Thyroid gland (tissue), 4 donors: Measurements from ENCODE around the gene FOXP1. TPM values are rescaled to one million over a fixed set of nuclear protein-coding genes. Genes with fewer than 3 reads are reported as not detected.

Experiments used
- DNase-seq, 2 donors: peaks; one replicate each; pipeline ENCODE4 v3.0.0-alpha.2; 2019
- H3K27ac ChIP-seq, 3 donors: fragments of 200-600 bp; sonication (generic); 1 replicate in 2 of 3; 2 replicates in 1 of 3; pipeline ENCODE4 v1.5.1; 2016 to 2019; ENCODE audit warnings: mild to moderate bottlenecking in 1 of 3, moderate library complexity in 1 of 3
- H3K27me3 ChIP-seq: fragments of 200-600 bp; sonication (generic); one replicate; pipeline ENCODE4 v1.5.1; 2019
- H3K36me3 ChIP-seq, 2 donors: fragments of 200-600 bp; sonication (generic); one replicate each; pipeline ENCODE4 v1.5.1; 2016 to 2019
- H3K4me1 ChIP-seq, 2 donors: fragments of 200-600 bp; sonication (generic); one replicate each; pipeline ENCODE4 v1.5.1; 2017 to 2019
- H3K4me3 ChIP-seq, 3 donors: fragments of 200-600 bp; sonication (generic); replicated peaks in 1 of 3; 1 replicate in 2 of 3; 2 replicates in 1 of 3; pipeline ENCODE4 v1.5.1; 2016; ENCODE audit warnings: mild to moderate bottlenecking in 1 of 3
- H3K9me3 ChIP-seq: fragments of 200-600 bp; sonication (generic); one replicate; pipeline ENCODE4 v1.5.1; 2017
- CTCF ChIP-seq, 6 experiments: fragments of 200-600 bp in 3 of 6; fragments of 450-650 bp in 3 of 6; sonication (generic) in 3 of 6; IDR thresholded peaks; one replicate each; pipeline ENCODE4 v1.5.1; 2016 to 2019; ENCODE audit warnings: antibody characterized with exemption in 6 of 6, mild to moderate bottlenecking in 2 of 6, inconsistent platforms in 1 of 6, moderate library complexity in 1 of 6
- POLR2A ChIP-seq, 2 donors: fragments of 450-650 bp; IDR thresholded peaks; one replicate each; pipeline ENCODE4 v1.6.1; 2017; ENCODE audit warnings: antibody characterized with exemption in 2 of 2, mild to moderate bottlenecking in 2 of 2, moderate library complexity in 1 of 2
- WGBS, 2 donors: methylation state at CpG; one replicate each; pipeline ENCODE4 v1.1.5; 2017; 5-methylcytosine and 5-hydroxymethylcytosine counted together
- intact Hi-C: fragments of 100-400 bp; cut with DNase I; formaldehyde crosslinking; loops from one replicate; pipeline ENCODE4 v1.15.1; 2023
- total RNA-seq, 4 donors: library from RNA; depleted of rRNA; stranded (reverse); fragments of >200 nt; gene quantifications; one replicate each; pipeline ENCODE4 v1.2.3, GENCODE V29; 2016

The FOXP1 gene
- total RNA-seq, 4 donors from 2014 or later, result 111 to 187 (median 141) TPM

GRCh38 chr3:71273453-71273852, 310.1 kb downstream of the FOXP1 start:
- H3K4me3 ChIP-seq, result no peak overlapping the region
- no peaks in the 10 kb centered on the region for H3K36me3 ChIP-seq
- TF ChIP-seq POLR2A (IDR thresholded peaks at IDR 0.05), result no peak
- TF ChIP-seq CTCF (IDR thresholded peaks at IDR 0.05), result no peak
- intact Hi-C loops, result no loop called here
- H3K27me3 ChIP-seq, result no peaks in the 10 kb centered on the region
- DNase-seq, result no peak
- H3K9me3 ChIP-seq, result no peaks in the 10 kb centered on the region
- H3K4me1 ChIP-seq, result no peaks in the 10 kb centered on the region
- WGBS, 2 donors, result 97% methylated on average over 4 of the region's 4 CpGs
- H3K27ac ChIP-seq, result no peak overlapping the region

- Histone ChIP-seq H3K36me3 (no peaks in the 10 kb centered on the region), H3K27ac (no peak overlapping the region), H3K4me3 (no peak overlapping the region), H3K27me3 (no peaks in the 10 kb centered on the region), H3K4me1 (no peaks in the 10 kb centered on the region), H3K9me3 (no peaks in the 10 kb centered on the region)
- intact Hi-C loops, result no loop called here
- TF ChIP-seq POLR2A (IDR thresholded peaks at IDR 0.05) (no peak), CTCF (IDR thresholded peaks at IDR 0.05) (no peak)
- WGBS, 2 donors, result 87 to 89% methylated on average over 4 of the region's 4 CpGs
- DNase-seq, result no peak
These were observed 311.9 kb downstream of the FOXP1 start for GRCh38 chr3:71271596-71271995.

GRCh38 chr3:71269906-71270305, 313.6 kb downstream of the FOXP1 start:
- H3K4me3 ChIP-seq, result no peak overlapping the region

GRCh38 chr3:71268462-71268999, 315.0 kb downstream of the FOXP1 start:
- no peak overlapping the region for H3K4me3 ChIP-seq
- intact Hi-C loops, result no loop called here
- H3K4me1 ChIP-seq, result peaks cover 10 to 14% of the 10 kb centered on the region in 2 donors
- WGBS, 2 donors, result 95 to 98% methylated on average over 5 of the region's 5 CpGs
- no peak for DNase-seq
- no peaks in the 10 kb centered on the region for H3K9me3 ChIP-seq
- no peaks in the 10 kb centered on the region for H3K36me3 ChIP-seq
- no peak overlapping the region for H3K27ac ChIP-seq
- H3K27me3 ChIP-seq, result no peaks in the 10 kb centered on the region
- TF ChIP-seq POLR2A (IDR thresholded peaks at IDR 0.05) (no peak), CTCF (IDR thresholded peaks at IDR 0.05) (no peak)

More at GRCh38 chr3:71269906-71270305, 313.6 kb downstream of the FOXP1 start:
- intact Hi-C loops, result no loop called here
- H3K27me3 ChIP-seq, result no peaks in the 10 kb centered on the region
- H3K4me1 ChIP-seq, result peaks cover 6 to 8% of the 10 kb centered on the region in 2 donors
- H3K9me3 ChIP-seq, result no peaks in the 10 kb centered on the region
- 90 to 91% methylated on average over 8 of the region's 8 CpGs for WGBS, 2 donors
- H3K36me3 ChIP-seq, result no peaks in the 10 kb centered on the region
- no peak for TF ChIP-seq POLR2A (IDR thresholded peaks at IDR 0.05)
- TF ChIP-seq CTCF (IDR thresholded peaks at IDR 0.05), result no peak
- no peak overlapping the region for H3K27ac ChIP-seq
- no peak for DNase-seq

DNA sequence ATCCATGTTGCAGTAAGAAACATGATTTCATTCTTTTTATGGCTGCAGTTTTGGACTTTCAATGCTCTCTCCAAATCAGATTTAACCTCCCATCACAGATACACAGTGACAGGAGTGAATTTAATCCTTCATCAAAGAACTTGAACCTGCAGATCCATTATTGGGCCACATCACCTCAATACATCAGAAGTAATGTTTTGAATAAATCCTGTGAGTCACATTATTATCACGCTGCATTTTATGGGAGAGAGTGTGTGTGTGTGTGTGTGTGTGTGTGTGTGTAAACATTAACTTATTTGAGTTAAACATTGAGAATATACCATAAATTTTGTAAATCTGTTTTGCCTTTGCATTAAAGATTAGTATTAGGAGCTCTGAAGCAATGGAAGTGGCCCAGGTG, 316.7 kb downstream of the FOXP1 start:
- Histone ChIP-seq H3K4me1 (peaks cover 20 to 21% of the 10 kb centered on the region in 2 donors), H3K4me3 (no peak overlapping the region), H3K27ac (no peak overlapping the region), H3K36me3 (no peaks in the 10 kb centered on the region), H3K27me3 (no peaks in the 10 kb centered on the region), H3K9me3 (no peaks in the 10 kb centered on the region)
- 98 to 100% methylated on average over 1 of the region's 1 CpG for WGBS, 2 donors
- no peak for TF ChIP-seq POLR2A (IDR thresholded peaks at IDR 0.05)
- no peak for TF ChIP-seq CTCF (IDR thresholded peaks at IDR 0.05)
- intact Hi-C loops, result no loop called here
- no peak for DNase-seq
